Colon (tissue), 2 donors: Measurements from ENCODE around the gene IZUMO1R.
"Not testable (repeated sequence)": the region's sequence is repeated elsewhere in the genome, so short reads cannot be mapped to it uniquely, and the experiment has no call there.

Source experiments
- FAIRE-seq: peaks from 2 replicates; lab custom pipeline; 2012; peaks lifted over from hg19 to GRCh38; lab: Jason Lieb, UNC
- donor health status: control.
- donor health status: control.

IZUMO1R gene

GRCh38 chr11:94303966-94304958, at the start of gene IZUMO1R:
Gene IZUMO1R (plus strand): TSS chr11:94304580. CDS start chr11:94305637, 1,057 bp downstream.
- FAIRE-seq, result no peak

DNA sequence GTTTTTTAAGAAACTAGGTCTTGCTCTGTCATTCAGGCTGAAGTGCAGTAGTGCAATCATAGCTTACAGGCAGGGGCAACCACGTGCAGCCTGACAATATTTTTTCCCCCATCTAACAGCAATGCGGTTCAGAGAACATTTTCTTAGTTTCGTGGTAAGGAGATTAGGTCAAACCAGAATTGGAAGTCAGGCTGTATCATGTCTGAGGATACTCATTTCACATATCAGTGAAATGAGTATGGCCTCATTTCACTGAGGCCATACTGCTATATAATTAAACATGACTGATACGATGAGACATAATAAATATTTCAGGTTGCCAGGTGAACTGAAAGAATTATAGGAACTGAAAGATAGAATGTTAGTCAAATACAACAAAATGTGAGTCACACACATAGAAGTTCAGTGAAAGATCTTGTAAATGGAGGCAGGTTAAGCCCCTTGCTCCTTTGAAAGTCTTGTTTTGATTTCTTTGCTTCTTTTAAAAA, 32.5 kb upstream of the IZUMO1R start:
- no peak for FAIRE-seq

DNA sequence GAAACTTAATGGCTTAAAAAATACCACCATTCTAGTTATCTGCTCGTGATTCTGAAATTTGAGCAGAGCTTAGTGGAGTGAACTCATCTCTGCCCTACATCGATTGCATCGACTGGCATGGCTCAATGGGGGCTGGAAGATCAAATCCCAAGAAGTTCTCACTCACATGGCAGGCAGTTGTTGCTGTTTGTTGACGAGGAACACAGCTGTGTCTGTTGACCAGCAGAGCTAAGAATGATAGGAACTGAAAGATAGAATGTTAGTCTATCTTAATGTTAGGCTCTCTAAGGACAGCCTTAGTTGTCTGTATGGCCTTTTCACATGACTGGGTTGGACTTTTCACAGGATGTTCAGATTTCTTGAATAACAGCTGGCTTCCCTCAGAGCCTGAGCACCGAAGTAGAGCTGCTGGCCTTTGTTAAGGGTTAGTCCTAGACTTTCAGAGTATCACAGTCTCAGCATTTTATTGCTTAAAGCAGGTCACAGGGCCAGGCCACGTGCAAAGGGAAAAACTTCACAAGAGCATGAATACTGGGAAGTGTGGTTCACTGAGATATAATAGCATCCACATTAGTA, 31.6 kb upstream of the IZUMO1R start:
- no peak for FAIRE-seq

DNA sequence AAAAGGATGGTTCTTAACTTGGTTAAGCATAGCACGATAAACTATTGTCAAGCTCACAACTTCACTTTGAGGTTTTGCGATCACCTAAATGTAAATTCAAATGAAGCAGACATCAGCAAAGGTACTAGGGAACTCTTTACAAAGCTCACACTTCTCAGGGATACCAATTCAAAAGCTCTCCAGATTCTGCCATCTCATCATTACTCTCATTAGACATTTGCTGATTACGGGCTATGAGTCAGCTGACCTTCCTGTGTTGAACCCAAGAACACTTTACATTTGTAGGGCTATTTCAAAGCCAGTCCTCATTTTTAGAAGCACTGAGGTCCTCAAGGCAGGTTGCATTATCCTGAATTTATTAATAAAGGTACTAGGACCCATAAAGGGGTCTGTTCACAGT, 28.4 kb upstream of the IZUMO1R start:
- FAIRE-seq, result no peak

- FAIRE-seq, result no peak
Observed at GRCh38 chr11:94276943-94277342, 27.4 kb upstream of the IZUMO1R start.

- FAIRE-seq, result not testable (repeated sequence)
Observed at GRCh38 chr11:94278207-94278606, 26.2 kb upstream of the IZUMO1R start.

- no peak for FAIRE-seq
Observed at GRCh38 chr11:94279996-94280395, 24.4 kb upstream of the IZUMO1R start.

- FAIRE-seq, result no peak
Observed at GRCh38 chr11:94281324-94281723, 23.1 kb upstream of the IZUMO1R start.

DNA sequence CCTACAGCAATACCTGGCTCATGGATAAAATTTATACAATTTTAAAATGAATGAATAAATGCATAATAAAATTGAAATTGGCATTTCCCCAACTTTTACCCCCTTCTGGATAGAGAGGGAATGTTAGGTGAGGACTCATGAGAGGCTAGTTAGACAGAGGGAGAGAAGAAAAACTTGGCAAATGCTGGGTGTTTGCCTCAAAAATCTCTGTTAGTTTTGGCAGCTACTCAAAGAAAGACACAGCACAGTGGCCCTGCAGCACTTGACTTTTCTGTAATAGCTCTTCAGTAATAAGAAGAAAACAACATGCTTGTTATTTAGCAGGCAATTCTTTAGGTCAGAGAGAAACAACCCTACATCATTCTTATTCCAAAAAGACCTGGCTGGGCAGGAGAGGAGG, 20.7 kb upstream of the IZUMO1R start:
- FAIRE-seq, result no peak

- FAIRE-seq, result no peak
Observed at GRCh38 chr11:94295534-94295933, 8.8 kb upstream of the IZUMO1R start.

DNA sequence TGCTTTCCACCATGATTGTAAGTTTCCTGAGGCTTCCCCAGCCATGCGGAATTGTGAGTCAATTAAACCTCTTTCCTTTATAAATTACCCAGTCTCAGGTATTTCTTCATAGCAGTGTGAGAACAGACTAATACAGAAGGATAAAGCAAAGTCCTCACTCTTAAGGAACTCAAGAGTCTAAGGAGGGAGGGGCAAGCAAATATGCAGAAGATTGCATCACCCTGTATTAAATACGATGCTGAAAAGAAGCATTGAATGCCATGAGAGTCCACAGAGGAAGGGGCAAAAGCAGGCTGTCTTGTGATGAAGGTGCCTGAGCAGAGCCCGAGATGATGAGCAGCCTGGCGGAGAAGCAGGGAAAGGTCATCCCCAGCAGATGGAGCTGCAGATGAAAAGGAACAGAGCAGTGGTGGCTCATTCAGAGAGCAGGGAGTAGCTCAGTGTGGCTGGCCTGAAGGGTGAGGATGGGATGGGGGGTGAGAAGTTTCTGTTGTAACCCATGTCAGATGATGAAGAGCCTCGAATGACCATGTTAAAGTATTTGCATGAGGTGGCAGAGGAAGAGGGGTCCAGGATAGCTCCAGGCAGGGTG, 6.3 kb upstream of the IZUMO1R start:
- FAIRE-seq, result no peak

GRCh38 chr11:94302776-94303175, 1.6 kb upstream of the IZUMO1R start:
- FAIRE-seq, result no peak

DNA sequence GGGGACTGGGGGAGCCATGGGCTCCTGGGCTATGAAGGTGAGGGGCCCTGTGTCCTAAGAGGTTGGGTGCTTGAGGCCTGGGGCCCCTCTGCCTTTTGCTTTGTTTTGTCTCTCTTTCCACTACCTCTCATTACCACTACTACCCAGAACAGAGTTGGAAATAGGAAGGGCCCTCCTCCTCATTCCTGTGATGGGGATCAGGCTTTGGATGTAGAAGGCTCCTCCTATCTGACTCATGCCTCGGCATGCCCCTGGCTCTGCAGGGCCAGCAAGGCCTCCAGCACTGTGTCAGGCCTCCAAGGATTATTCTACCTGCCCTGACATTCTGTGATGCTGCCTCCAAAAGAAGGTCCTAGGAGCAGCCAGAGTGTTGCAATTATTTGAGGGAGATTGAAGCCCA, 766 bp downstream of the IZUMO1R start:
- no peak for FAIRE-seq

- FAIRE-seq, result no peak
Observed at GRCh38 chr11:94307101-94307791, 2.9 kb downstream of the IZUMO1R start.

DNA sequence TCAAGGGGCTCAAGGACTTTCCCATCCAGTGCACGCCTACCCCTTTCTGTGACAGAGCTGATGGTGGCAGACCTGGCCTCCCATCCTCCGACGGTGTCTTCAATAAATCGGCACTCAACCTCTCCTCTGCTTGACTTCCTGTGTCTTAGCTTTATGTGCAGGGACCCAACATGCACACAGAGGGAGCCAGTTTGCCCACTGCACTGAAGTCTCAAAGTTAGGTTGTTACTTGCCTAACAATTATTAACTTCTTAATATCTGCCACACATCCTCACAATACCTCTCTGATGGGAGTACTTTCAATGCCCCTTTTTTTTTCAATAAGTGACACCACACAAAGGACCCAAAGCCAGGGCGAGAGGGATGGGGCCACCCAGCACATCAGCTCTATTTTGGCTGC, 3.6 kb downstream of the IZUMO1R start:
- no peak for FAIRE-seq

GRCh38 chr11:94309757-94310156, 5.4 kb downstream of the IZUMO1R start:
- no peak for FAIRE-seq

GRCh38 chr11:94310191-94310875, 6.0 kb downstream of the IZUMO1R start:
- no peak for FAIRE-seq

DNA sequence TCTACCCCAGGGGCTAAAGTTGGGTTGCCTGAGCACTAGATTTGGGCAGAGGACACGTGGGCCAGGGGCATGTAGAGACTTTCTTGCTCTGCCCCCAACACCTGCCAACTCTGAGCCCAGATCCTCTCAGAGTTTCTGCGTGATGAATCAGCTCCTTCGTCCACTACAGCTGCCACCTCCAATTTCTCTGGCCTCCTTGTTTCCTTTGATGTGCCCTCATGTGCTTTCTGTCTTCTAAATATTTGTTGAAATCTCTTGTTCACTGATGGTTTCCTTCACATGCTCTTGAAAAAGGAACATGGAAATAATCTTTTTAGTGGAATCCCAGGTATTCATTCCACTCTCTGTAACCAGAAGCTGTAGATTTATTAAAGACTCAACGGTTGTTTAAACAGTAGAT, 8.0 kb downstream of the IZUMO1R start:
- FAIRE-seq, result no peak

DNA sequence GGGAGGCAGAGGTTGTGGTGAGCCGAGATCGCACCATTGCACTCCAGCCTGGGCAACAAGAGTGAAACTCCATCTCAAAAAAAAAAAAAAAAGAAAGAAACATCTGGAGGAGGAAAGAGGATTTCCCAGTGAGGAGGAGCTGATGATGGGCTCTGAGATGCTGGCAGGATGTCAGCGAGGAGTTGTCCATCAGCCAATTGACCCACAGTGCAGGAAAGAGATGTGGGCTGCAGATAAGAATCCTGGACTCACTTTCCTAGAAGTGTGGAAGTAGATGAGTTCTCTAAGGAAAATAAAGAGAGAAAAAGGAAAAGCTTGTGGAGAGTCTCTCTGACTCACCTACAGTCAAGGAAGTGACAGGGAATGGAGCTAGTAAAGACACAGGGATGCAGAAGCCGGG, 9.7 kb downstream of the IZUMO1R start:
- no peak for FAIRE-seq

GRCh38 chr11:94315664-94316063, 11.3 kb downstream of the IZUMO1R start:
- no peak for FAIRE-seq

- FAIRE-seq, result no peak
Observed at GRCh38 chr11:94322501-94322900, 18.1 kb downstream of the IZUMO1R start.

- FAIRE-seq, result no peak
Observed at GRCh38 chr11:94325681-94326080, 21.3 kb downstream of the IZUMO1R start.
